K562 (cell line): Measurements from ENCODE around the gene JPH2. TPM values are rescaled to one million over a fixed set of nuclear protein-coding genes. Genes with fewer than 3 reads are reported as not detected.

Experiments used
- ATAC-seq: fragments of 200-7000 bp; cut with Tn5 transposase; 3 replicates; pipeline ENCODE4 v1.9.1; 2020; ENCODE audit warnings: moderate library complexity
- BruUV-seq: library from RNA; stranded (reverse); fragments of 400-500 nt; replicated peaks from 2 replicates; lab custom pipeline; 2021; lab: Mats Ljungman, UMichigan
- CTCF ChIA-PET: fragments of 300-600 bp; formaldehyde crosslinking; extraction: SDS; loops from one replicate; lab custom pipeline; 2021; ENCODE audit warnings: low intra/inter-chr PET ratio; lab: Yijun Ruan, JAX
- POLR2A ChIA-PET: fragments of 300-600, 350-650 bp; sonication (Branson Sonifier 250); formaldehyde crosslinking; extraction: SDS; loops from one replicate; lab custom pipeline; 2021; ENCODE audit warnings: antibody characterized with exemption, inconsistent platforms; lab: Yijun Ruan, JAX
- DNase-seq, 4 experiments: peaks; one replicate each; pipeline versions ENCODE4 v3.0.0 to v3.0.0-alpha.2; 2011 to 2018; ENCODE audit warnings: low spot score in 3 of 4, mixed read lengths in 3 of 4; ENCODE audit errors: extremely low read depth in 1 of 4
- FAIRE-seq: peaks from 2 replicates; lab custom pipeline; 2011; peaks lifted over from hg19 to GRCh38; lab: Jason Lieb, UNC
- H2AFZ ChIP-seq: 2 replicates; pipeline ENCODE4 v1.6.0; 2011; ENCODE audit warnings: low read depth, low read length, control low read depth, inconsistent platforms
- H3K27ac ChIP-seq: fragments of 200-600 bp; 3 replicates; pipeline ENCODE4 v1.8.0; 2011; ENCODE audit warnings: low read depth, mild to moderate bottlenecking, control low read depth, inconsistent platforms, low read length, moderate library complexity, mixed read lengths; ENCODE audit errors: extremely low read depth
- H3K27me3 ChIP-seq, 2 experiments: fragments of 300-600 bp in 1 of 2; 2 replicates in 1 of 2; 3 replicates in 1 of 2; pipeline versions ENCODE4 v1.6.0 to v1.8.0; 2011; ENCODE audit warnings: inconsistent platforms in 2 of 2, low read length in 2 of 2, mild to moderate bottlenecking in 1 of 2, mixed read lengths in 1 of 2, moderate library complexity in 1 of 2; ENCODE audit not compliant: control insufficient read depth in 2 of 2, insufficient read depth in 2 of 2
- H3K36me3 ChIP-seq: fragments of 300-600 bp; 3 replicates; pipeline ENCODE4 v1.8.0; 2011; ENCODE audit warnings: mild to moderate bottlenecking, low read length, inconsistent platforms; ENCODE audit not compliant: control insufficient read depth, insufficient read depth
- H3K4me1 ChIP-seq, 2 experiments: fragments of 200-600 bp in 1 of 2; replicated peaks in 1 of 2; 2 replicates in 1 of 2; 3 replicates in 1 of 2; pipeline versions ENCODE4 v1.5.1 to v1.8.0; 2011; ENCODE audit warnings: inconsistent platforms in 2 of 2, low read length in 2 of 2, mild to moderate bottlenecking in 1 of 2, mixed read lengths in 1 of 2, moderate library complexity in 1 of 2; ENCODE audit not compliant: control insufficient read depth in 2 of 2, insufficient read depth in 2 of 2
- H3K4me2 ChIP-seq: 2 replicates; pipeline ENCODE4 v1.6.1; 2011; ENCODE audit warnings: low read length, control low read depth, inconsistent platforms, mixed read lengths; ENCODE audit not compliant: insufficient read depth
- H3K4me3 ChIP-seq: fragments of 200-600 bp; sonication (generic), shearing (Covaris generic); 2 replicates; pipeline ENCODE4 v1.5.1; 2016; ENCODE audit warnings: control low read depth, inconsistent platforms
- H3K79me2 ChIP-seq: fragments of 200-600 bp; 3 replicates; pipeline ENCODE4 v1.8.0; 2011; ENCODE audit warnings: low read length, inconsistent platforms; ENCODE audit not compliant: control insufficient read depth, insufficient read depth
- H3K9ac ChIP-seq, 2 experiments: 2 replicates each; pipeline versions ENCODE4 v1.6.0 to v1.6.1; 2011; ENCODE audit warnings: low read depth in 2 of 2, low read length in 2 of 2, control low read depth in 1 of 2, inconsistent platforms in 1 of 2, mild to moderate bottlenecking in 1 of 2, mixed read lengths in 1 of 2; ENCODE audit not compliant: insufficient read depth in 1 of 2
- H3K9me1 ChIP-seq: one replicate; pipeline ENCODE4 v1.6.0; 2011; ENCODE audit warnings: inconsistent platforms, mild to moderate bottlenecking, low read length, moderate library complexity; ENCODE audit not compliant: control insufficient read depth, insufficient read depth
- H3K9me3 ChIP-seq: replicated peaks from 2 replicates; pipeline ENCODE4 v1.5.1; 2011; ENCODE audit warnings: low read depth, low read length, inconsistent platforms; ENCODE audit not compliant: control insufficient read depth, insufficient read depth
- H4K20me1 ChIP-seq: replicated peaks from 2 replicates; pipeline ENCODE4 v1.6.1; 2011; ENCODE audit warnings: low read length, inconsistent platforms, mixed read lengths; ENCODE audit not compliant: control insufficient read depth, insufficient read depth
- CEBPG ChIP-seq, 3 experiments: fragments of 200-800 bp in 1 of 3; sonication (Bioruptor generic) in 1 of 3; sonication (generic) in 1 of 3; formaldehyde crosslinking in 1 of 3; IDR thresholded peaks in 2 of 3; conservative IDR thresholded peaks in 1 of 3; 2 replicates each; pipeline versions ENCODE4 v1.6.1 to v1.8.0; 2016 to 2022; ENCODE audit warnings: missing compliant biosample characterization in 2 of 3, missing genetic modification characterization in 2 of 3, mild to moderate bottlenecking in 1 of 3, missing genetic modification reagents in 1 of 3
- DACH1 ChIP-seq: fragments of 450-650 bp; IDR thresholded peaks from 2 replicates; pipeline ENCODE4 v1.6.1; 2018; ENCODE audit not compliant: partially characterized antibody
- MEIS2 ChIP-seq: fragments of 450-650 bp; IDR thresholded peaks from 2 replicates; pipeline ENCODE4 v1.6.1; 2014; ENCODE audit warnings: mild to moderate bottlenecking; ENCODE audit not compliant: partially characterized antibody
- MTA3 ChIP-seq: fragments of 450-650 bp; formaldehyde crosslinking; IDR thresholded peaks from 2 replicates; pipeline ENCODE4 v1.6.1; 2017; ENCODE audit warnings: mild to moderate bottlenecking, borderline replicate concordance
- MTF1 ChIP-seq: fragments of 250-450 bp; sonication (Bioruptor Pico); IDR thresholded peaks from 2 replicates; pipeline ENCODE4 v1.9.0; 2021; ENCODE audit warnings: moderate library complexity, mild to moderate bottlenecking, inconsistent platforms, borderline replicate concordance
- NFE2 ChIP-seq: IDR thresholded peaks from 2 replicates; pipeline ENCODE4 v1.6.1; 2014; ENCODE audit warnings: antibody characterized with exemption, low read depth
- NRF1 ChIP-seq, 2 experiments: fragments of 450-650 bp; IDR thresholded peaks in 1 of 2; conservative IDR thresholded peaks in 1 of 2; 2 replicates each; pipeline ENCODE4 v1.6.1; 2014; ENCODE audit warnings: mild to moderate bottlenecking in 2 of 2
- POLR2H ChIP-seq: IDR thresholded peaks from 2 replicates; pipeline ENCODE4 v1.6.1; 2016; ENCODE audit warnings: missing genetic modification characterization, low read depth, mild to moderate bottlenecking, control low read depth, missing compliant biosample characterization, moderate library complexity
- SMARCA5 ChIP-seq: fragments of 450-650 bp; IDR thresholded peaks from 2 replicates; pipeline ENCODE4 v1.6.1; 2016
- STAT5A ChIP-seq: IDR thresholded peaks from 2 replicates; pipeline ENCODE4 v1.6.1; 2012; ENCODE audit warnings: low read length, inconsistent platforms, borderline replicate concordance
- TAF9B ChIP-seq: fragments of 450-650 bp; IDR thresholded peaks from 2 replicates; pipeline ENCODE4 v1.6.1; 2018; ENCODE audit warnings: mild to moderate bottlenecking; ENCODE audit not compliant: partially characterized antibody
- TCF7 ChIP-seq: sonication (generic); IDR thresholded peaks from 2 replicates; pipeline ENCODE4 v1.6.1; 2016; ENCODE audit warnings: antibody characterized with exemption, borderline replicate concordance
- ZBTB1 ChIP-seq: sonication (generic); formaldehyde crosslinking; IDR thresholded peaks from 2 replicates; pipeline ENCODE4 v1.8.1; 2023; ENCODE audit warnings: missing genetic modification reagents, low read depth, mild to moderate bottlenecking, borderline replicate concordance
- ZKSCAN3 ChIP-seq: fragments of 250-450 bp; sonication (Bioruptor Pico); IDR thresholded peaks from 2 replicates; pipeline ENCODE4 v1.4.0; 2020
- ZNF282 ChIP-seq: sonication (generic); formaldehyde crosslinking; IDR thresholded peaks from 2 replicates; pipeline ENCODE4 v1.8.1; 2023; ENCODE audit warnings: missing genetic modification reagents
- ZNF551 ChIP-seq: fragments of 250-450 bp; sonication (Bioruptor Pico); IDR thresholded peaks from 2 replicates; pipeline ENCODE4 v1.5.0; 2021; ENCODE audit warnings: mild to moderate bottlenecking, moderate library complexity
- ZNF644 ChIP-seq: fragments of 200-800 bp; sonication (Bioruptor generic); IDR thresholded peaks from 2 replicates; pipeline ENCODE4 v1.6.1; 2016; ENCODE audit warnings: low read depth, missing genetic modification characterization, missing compliant biosample characterization
- WGBS: fragments of 100-300 bp; shearing (Covaris generic); methylation state at CpG from one replicate; pipeline ENCODE4 v1.1.6; 2016; ENCODE audit warnings: low coverage, mixed read lengths; ENCODE audit not compliant: insufficient coverage; ENCODE audit errors: missing lambda C conversion rate; 5-methylcytosine and 5-hydroxymethylcytosine counted together
- in situ Hi-C: fragments of 300-500 bp; cut with MboI; formaldehyde crosslinking; loops from 4 replicates; pipeline ENCODE4 v1.15.0; 2018; ENCODE audit warnings: inconsistent platforms, mixed read lengths
- intact Hi-C: fragments of 100-400 bp; cut with micrococcal nuclease; formaldehyde crosslinking; loops from 2 replicates; pipeline ENCODE4 v1.14.2; 2022
- polyA plus RNA-seq, 8 experiments: library from polyadenylated mRNA; depleted of rRNA in 4 of 8; stranded (reverse) in 5 of 8; unstranded in 3 of 8; fragments of >200 nt; fragmentation: Nextera tagmentation in 2 of 8; fragmentation: Illumina TruSeq in 1 of 8; extraction: Ambion mirVana in 2 of 8; extraction: Trizol in 1 of 8; gene quantifications; 2 replicates each; pipeline versions ENCODE4 v1.2.1 to v1.2.3, GENCODE V29; 2011 to 2014; ENCODE audit warnings: inconsistent platforms in 1 of 8, missing spikeins in 1 of 8
- total RNA-seq, 7 experiments: library from RNA; depleted of rRNA in 6 of 7; stranded (reverse); fragments of >200 nt in 6 of 7; fragmentation: Illumina TruSeq in 2 of 7; extraction: Trizol in 2 of 7; gene quantifications; 2 replicates each; pipeline versions ENCODE4 v1.2.1 to v1.2.3, GENCODE V29; 2011 to 2021; ENCODE audit warnings: low replicate concordance in 1 of 7
- TF ChIP-seq, protein P1 (sequence below): sonication (generic); formaldehyde crosslinking; IDR thresholded peaks from 2 replicates; pipeline ENCODE4 v1.9.0; 2022; ENCODE audit warnings: mild to moderate bottlenecking, missing genetic modification reagents
- TF ChIP-seq, protein P2 (sequence below): fragments of 450-650 bp; formaldehyde crosslinking; IDR thresholded peaks from 2 replicates; pipeline ENCODE4 v1.4.0; 2022; ENCODE audit warnings: mild to moderate bottlenecking, moderate library complexity
- TF ChIP-seq, protein P3 (sequence below): sonication (generic); IDR thresholded peaks from 2 replicates; pipeline ENCODE4 v1.6.1; 2016
- TF ChIP-seq, protein P4 (sequence below): fragments of 250-450 bp; sonication (Bioruptor Pico); IDR thresholded peaks from 2 replicates; pipeline ENCODE4 v1.8.0; 2021; ENCODE audit warnings: moderate library complexity, mild to moderate bottlenecking, inconsistent platforms

JPH2 gene
- total and polyA plus RNA-seq, 9 of the 15 experiments (the other 6 are each of a cell fraction or from before 2014, with no cell fraction given): not detected

DNA sequence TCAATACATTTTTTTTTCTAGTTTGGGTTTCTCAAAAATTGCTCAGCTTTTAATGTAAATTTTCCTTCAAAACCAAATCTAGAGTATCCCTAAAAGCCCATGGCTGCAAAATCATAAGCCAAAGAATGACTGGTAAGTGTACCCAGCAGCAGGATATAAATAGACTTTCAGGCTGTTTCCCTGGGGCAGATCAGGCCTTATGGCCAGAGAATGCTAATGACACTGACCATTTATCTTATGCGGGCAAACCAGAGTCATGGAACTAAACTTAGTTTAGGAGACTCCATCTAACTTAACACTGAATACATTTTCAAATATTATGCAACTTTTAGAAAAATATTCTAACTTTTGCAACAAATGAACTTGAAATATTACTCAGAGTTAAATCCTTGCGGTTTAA lies 16.2 kb upstream of the JPH2 start (continued):
- TF ChIP-seq ZBTB1 (CRISPR knock-in tag) (no peak), CEBPG (CRISPR knock-in tag; IDR thresholded peaks at IDR 0.05) (no peak), CEBPG (tag; conservative IDR thresholded peaks at IDR 0.05 in 1 of 2, IDR thresholded peaks at IDR 0.05 in 1 of 2) (0 out of 4 replicates have a peak, but pooled peaks of 1 of the 2 experiments have one; percentile 10), STAT5A (no peak)
- TF ChIP-seq, all 486 proteins: peak for 1

DNA sequence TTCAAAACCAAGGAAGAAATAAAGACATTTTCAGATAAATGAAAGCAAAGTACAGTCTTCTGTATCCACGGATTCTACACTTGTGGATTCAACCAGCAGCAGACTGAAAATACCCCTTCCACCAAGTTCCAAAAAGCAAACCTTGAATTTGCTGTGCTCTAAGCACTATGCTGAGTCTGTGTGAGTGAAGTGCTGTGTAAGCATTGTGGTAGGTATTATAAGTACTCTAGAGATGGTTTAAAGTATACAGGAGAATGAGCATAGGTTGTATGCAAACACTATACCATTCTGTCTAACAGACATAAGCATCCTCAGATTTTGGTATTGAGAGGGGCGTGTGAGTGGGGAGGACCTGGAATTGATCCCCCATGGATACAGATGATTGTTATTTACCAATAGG lies 14.0 kb upstream of the JPH2 start:
- Histone ChIP-seq H3K4me3 (no peak overlapping the region), H4K20me1 (0 out of 2 replicates have a peak, but pooled peaks cover 6% of the 10 kb centered on the region), H3K27me3 (no peaks in the 10 kb centered on the region), H3K4me1 (peaks cover 6 to 7% of the 10 kb centered on the region in 2 experiments; a peak in 4 of 5 replicates), H3K9me3 (no peaks in the 10 kb centered on the region), H3K79me2 (peaks cover 5% of the 10 kb centered on the region; the same call in 1 of the 3 replicates), H3K9ac (no peak overlapping the region), H3K9me1 (peaks cover 3% of the 10 kb centered on the region), H2AFZ (no peak overlapping the region), H3K4me2 (no peak overlapping the region), H3K36me3 (peaks cover 81% of the 10 kb centered on the region), H3K27ac (no peak overlapping the region)
- intact Hi-C loops (no loop called here), in situ Hi-C loops (no loop called here)
- BruUV-seq: no TSS peak
- POLR2A ChIA-PET: no interaction called here
- CTCF ChIA-PET: no interaction called here
- no peak for FAIRE-seq
- no peak for DNase-seq
- 91% methylated on average over 2 of the region's 2 CpGs for WGBS
- no peak for ATAC-seq
- TF ChIP-seq MTA3 (no peak), ZNF644 (no peak), DACH1 (no peak), MTF1 (CRISPR knock-in tag) (no peak), NRF1 (conservative IDR thresholded peaks at IDR 0.05 in 1 of 2, IDR thresholded peaks at IDR 0.05 in 1 of 2) (no peak), ZNF282 (CRISPR knock-in tag) (no peak), TAF9B (no peak), NFE2 (no peak), ZNF551 (no peak), TCF7 (no peak), MEIS2 (no peak), POLR2H (no peak), SMARCA5 (no peak), ZKSCAN3 (CRISPR knock-in tag) (no peak)
- TF ChIP-seq, protein P1, sequence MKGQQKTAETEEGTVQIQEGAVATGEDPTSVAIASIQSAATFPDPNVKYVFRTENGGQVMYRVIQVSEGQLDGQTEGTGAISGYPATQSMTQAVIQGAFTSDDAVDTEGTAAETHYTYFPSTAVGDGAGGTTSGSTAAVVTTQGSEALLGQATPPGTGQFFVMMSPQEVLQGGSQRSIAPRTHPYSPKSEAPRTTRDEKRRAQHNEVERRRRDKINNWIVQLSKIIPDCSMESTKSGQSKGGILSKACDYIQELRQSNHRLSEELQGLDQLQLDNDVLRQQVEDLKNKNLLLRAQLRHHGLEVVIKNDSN: no peak
- TF ChIP-seq, protein P2, sequence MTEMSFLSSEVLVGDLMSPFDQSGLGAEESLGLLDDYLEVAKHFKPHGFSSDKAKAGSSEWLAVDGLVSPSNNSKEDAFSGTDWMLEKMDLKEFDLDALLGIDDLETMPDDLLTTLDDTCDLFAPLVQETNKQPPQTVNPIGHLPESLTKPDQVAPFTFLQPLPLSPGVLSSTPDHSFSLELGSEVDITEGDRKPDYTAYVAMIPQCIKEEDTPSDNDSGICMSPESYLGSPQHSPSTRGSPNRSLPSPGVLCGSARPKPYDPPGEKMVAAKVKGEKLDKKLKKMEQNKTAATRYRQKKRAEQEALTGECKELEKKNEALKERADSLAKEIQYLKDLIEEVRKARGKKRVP (CRISPR knock-in tag): no peak
- TF ChIP-seq, protein P3, sequence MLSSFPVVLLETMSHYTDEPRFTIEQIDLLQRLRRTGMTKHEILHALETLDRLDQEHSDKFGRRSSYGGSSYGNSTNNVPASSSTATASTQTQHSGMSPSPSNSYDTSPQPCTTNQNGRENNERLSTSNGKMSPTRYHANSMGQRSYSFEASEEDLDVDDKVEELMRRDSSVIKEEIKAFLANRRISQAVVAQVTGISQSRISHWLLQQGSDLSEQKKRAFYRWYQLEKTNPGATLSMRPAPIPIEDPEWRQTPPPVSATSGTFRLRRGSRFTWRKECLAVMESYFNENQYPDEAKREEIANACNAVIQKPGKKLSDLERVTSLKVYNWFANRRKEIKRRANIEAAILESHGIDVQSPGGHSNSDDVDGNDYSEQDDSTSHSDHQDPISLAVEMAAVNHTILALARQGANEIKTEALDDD: no peak
- TF ChIP-seq, protein P4, sequence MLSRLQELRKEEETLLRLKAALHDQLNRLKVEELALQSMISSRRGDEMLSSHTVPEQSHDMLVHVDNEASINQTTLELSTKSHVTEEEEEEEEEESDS (CRISPR knock-in tag): no peak
